Peyer's patch (tissue), 4 donors: ENCODE data around the gene RPL13A.

Experiments
- POLR2A ChIP-seq, 2 donors: fragments of 450-650 bp; IDR thresholded peaks; one replicate each; pipeline ENCODE4 v1.5.1; 2017; ENCODE audit warnings: antibody characterized with exemption in 2 of 2, mild to moderate bottlenecking in 2 of 2, moderate library complexity in 2 of 2
- TF ChIP-seq, protein P1 (sequence below), 6 experiments: fragments of 450-650 bp in 4 of 6; fragments of 200-600 bp in 2 of 6; sonication (generic) in 1 of 6; IDR thresholded peaks; one replicate each; pipeline ENCODE4 v1.5.1; 2017 to 2019; ENCODE audit warnings: antibody characterized with exemption in 6 of 6, mild to moderate bottlenecking in 3 of 6, moderate library complexity in 1 of 6

DNA sequence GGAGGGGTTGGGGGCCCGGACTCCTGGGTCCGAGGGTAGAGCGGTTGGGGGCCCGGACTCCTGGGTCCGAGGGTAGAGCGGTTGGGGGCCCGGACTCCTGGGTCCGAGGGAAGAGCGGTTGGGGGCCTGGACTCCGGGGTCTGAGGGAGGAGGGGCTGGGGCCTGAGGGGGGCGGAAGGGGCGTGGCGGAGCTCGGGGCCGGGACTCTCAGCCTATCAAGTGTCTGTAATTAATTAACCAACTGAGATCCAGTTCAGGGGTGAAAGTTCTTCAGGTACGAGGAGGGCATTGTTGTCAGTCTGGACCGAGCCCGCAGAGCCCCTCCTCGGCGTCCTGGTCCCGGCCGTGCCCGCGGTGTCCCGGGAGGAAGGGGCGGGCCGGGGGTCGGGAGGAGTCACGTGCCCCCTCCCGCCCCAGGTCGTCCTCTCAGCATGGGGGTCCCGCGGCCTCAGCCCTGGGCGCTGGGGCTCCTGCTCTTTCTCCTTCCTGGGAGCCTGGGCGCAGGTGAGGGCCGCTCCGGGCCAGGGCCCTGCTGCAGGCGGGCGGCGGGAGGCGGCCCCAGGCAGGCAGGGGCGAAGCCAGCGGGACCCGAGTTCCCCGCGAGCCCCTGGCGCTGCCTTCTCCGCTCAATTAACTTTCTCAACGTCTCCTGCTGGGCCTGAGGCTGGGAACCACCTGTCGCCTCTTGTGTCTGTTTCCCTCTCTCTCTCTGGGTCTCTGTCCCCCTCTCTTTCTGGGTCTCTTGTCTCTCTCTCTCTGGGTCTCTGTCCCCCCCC is 25.8 kb downstream of the RPL13A start:
- TF ChIP-seq, protein P1, sequence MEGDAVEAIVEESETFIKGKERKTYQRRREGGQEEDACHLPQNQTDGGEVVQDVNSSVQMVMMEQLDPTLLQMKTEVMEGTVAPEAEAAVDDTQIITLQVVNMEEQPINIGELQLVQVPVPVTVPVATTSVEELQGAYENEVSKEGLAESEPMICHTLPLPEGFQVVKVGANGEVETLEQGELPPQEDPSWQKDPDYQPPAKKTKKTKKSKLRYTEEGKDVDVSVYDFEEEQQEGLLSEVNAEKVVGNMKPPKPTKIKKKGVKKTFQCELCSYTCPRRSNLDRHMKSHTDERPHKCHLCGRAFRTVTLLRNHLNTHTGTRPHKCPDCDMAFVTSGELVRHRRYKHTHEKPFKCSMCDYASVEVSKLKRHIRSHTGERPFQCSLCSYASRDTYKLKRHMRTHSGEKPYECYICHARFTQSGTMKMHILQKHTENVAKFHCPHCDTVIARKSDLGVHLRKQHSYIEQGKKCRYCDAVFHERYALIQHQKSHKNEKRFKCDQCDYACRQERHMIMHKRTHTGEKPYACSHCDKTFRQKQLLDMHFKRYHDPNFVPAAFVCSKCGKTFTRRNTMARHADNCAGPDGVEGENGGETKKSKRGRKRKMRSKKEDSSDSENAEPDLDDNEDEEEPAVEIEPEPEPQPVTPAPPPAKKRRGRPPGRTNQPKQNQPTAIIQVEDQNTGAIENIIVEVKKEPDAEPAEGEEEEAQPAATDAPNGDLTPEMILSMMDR (IDR thresholded peaks at IDR 0.05): no peak
- peak; percentile 61 to 87 for TF ChIP-seq POLR2A (IDR thresholded peaks at IDR 0.05)
